ENCODE measurements around the gene FRS3.
"Not testable (repeated sequence)": the region's sequence is repeated elsewhere in the genome, so short reads cannot be mapped to it uniquely, and the experiment has no call there.

Gene FRS3

DNA sequence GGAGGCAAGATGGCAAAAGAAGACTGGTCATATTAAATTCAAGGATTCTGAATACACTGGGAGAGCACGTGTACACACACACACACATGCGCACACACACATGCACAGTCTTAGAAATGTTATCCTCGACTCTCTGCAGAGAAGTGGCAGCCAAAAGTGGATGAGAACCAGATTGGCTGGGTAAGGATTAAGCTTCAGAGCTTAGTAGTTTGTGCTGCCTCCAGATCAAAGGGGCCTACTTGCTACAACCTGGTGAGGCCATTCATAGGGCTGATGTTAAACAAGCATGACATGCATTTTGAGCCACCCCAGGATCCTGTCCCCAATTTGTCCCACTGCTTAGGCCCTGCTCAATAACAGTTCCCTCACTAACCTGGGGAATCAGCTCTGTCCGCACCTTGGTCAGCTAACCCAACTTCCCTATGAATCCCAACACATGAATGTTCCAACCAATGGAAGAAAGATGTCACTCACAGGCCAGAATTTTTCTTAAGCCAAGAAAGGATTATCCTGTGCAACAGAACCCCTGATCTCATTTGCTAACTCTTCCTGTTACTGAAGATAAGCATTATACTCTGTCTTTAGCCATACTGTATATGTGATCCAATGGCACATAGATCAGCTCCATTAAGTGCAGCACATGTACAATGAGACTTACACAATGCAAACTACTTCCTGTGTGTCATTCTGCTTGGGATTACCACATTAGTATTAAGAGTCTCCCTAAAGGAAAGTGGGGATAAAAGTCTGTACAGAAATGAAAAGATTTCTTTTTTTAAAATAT lies 38.8 kb upstream of the FRS3 start:
- CTCF ChIA-PET, result interaction anchor here (0.7 to 4.7 kb wide), 6 partner anchors 13 to 118 kb away, joined by 3 to 24 read pairs (median 4); partner anchors contain the start of gene TOMM6
- DNase-seq (ENCODE audit: extremely low spot score), result no peak
- POLR2A ChIA-PET, result no interaction called here
- TF ChIP-seq, protein P1, sequence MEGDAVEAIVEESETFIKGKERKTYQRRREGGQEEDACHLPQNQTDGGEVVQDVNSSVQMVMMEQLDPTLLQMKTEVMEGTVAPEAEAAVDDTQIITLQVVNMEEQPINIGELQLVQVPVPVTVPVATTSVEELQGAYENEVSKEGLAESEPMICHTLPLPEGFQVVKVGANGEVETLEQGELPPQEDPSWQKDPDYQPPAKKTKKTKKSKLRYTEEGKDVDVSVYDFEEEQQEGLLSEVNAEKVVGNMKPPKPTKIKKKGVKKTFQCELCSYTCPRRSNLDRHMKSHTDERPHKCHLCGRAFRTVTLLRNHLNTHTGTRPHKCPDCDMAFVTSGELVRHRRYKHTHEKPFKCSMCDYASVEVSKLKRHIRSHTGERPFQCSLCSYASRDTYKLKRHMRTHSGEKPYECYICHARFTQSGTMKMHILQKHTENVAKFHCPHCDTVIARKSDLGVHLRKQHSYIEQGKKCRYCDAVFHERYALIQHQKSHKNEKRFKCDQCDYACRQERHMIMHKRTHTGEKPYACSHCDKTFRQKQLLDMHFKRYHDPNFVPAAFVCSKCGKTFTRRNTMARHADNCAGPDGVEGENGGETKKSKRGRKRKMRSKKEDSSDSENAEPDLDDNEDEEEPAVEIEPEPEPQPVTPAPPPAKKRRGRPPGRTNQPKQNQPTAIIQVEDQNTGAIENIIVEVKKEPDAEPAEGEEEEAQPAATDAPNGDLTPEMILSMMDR (IDR thresholded peaks at IDR 0.05; ENCODE audit: control extremely low read depth, extremely low read depth, low read depth, missing control alignments), result no peak

DNA sequence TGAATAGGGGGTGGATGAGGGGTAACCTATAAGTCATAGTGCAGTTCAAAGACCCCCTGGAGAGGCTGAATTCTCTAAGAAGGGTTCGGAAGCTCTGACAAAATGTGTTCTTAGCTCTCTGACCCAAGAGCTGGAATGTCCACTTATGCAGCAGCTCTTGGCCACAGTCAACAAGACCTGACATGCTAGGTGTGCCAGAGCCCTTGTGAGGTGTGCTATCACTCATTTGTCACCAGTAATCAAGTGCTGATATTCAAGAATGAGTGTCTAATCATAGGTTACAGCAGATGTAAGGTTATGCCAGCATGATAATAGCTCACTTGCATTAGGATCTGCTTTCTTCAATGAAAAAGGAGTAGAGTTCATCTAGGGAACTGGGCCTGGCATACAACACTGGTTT lies 35.9 kb upstream of the FRS3 start:
- DNase-seq (ENCODE audit: extremely low spot score), result no peak
- ChIA-PET POLR2A (no interaction called here), CTCF (interaction anchor here (1.1 to 4.7 kb wide), 4 partner anchors 8 to 731 kb away, joined by 3 to 24 read pairs (median 4); partner anchors contain the start of gene TOMM6)
- TF ChIP-seq, protein P1 (IDR thresholded peaks at IDR 0.05; ENCODE audit: control extremely low read depth, extremely low read depth, low read depth, missing control alignments), result no peak

DNA sequence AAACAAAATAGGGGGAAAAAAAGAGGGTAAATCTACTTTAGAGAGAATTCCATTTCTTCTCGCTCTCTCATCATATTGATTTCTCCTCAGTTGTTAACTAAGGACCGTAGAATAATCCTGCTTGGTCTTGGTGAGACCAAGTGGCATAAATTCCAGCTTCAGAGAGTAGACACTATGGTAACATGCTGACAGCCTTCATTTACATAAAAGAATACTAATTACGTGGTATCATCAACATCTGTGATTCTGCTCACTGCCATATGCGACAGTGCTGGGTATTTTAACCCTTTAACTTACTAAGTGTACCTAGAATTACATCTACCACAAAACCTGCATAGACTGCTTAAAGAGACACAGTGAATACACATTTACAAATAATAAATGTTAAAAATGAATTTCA lies 34.9 kb upstream of the FRS3 start:
- ChIA-PET CTCF (interaction anchor here (1.0 to 4.7 kb wide), 3 partner anchors 9 to 28 kb away, joined by 3 to 24 read pairs (median 5); partner anchors contain the start of gene TOMM6), POLR2A (no interaction called here)
- no peak for DNase-seq (ENCODE audit: extremely low spot score)
- TF ChIP-seq, protein P1 (IDR thresholded peaks at IDR 0.05; ENCODE audit: control extremely low read depth, extremely low read depth, low read depth, missing control alignments), result no peak

DNA sequence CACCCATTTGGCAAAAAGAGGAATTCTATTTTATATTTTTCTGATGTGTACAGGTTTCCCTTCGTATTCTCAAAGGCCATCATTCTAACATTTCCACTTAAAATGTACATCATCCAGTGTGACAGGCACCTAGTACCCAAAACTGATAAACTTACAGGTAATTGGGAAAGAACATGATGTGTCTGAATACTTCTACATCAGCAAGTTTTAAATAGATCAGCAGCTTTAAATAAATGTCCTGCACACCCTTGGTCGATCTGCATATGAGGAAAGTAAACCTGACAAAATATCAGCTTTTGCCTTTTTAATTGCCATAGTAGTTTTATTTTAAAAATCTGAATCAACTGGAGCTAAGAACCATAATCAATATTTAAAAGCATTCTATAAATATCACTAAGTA lies 34.3 kb upstream of the FRS3 start:
- TF ChIP-seq, protein P1 (IDR thresholded peaks at IDR 0.05; ENCODE audit: control extremely low read depth, extremely low read depth, low read depth, missing control alignments), result no peak
- ChIA-PET POLR2A (no interaction called here), CTCF (interaction anchor here (1.0 to 1.6 kb wide), 5 partner anchors 10 to 32 kb away, joined by 3 to 5 read pairs (median 3); no protein-coding TSS in a partner anchor)
- no peak for DNase-seq (ENCODE audit: extremely low spot score)

DNA sequence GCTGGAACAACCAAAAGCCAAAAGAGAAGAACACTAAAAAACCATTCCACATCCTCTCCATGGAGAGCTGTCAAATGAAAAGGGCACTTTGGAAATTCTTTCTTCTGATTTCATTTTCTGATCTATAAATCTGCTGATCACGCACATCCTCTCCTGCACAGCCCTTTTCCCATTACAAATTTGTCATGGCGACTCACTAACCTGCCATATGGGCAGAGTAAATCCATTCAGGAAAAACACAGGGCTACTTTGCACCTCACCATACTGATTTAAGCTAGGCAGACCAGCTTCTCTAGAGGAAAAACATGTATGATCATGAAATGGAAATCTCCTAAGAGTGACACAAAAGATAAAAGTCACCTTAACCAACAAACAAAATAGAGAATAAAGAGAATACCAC lies 33.8 kb upstream of the FRS3 start:
- no peak for DNase-seq (ENCODE audit: extremely low spot score)
- POLR2A ChIA-PET, result no interaction called here
- TF ChIP-seq, protein P1 (IDR thresholded peaks at IDR 0.05; ENCODE audit: control extremely low read depth, extremely low read depth, low read depth, missing control alignments), result no peak
- CTCF ChIA-PET, result interaction anchor here (1.0 to 1.5 kb wide), 4 partner anchors 10 to 32 kb away, joined by 3 read pairs; no protein-coding TSS in a partner anchor

DNA sequence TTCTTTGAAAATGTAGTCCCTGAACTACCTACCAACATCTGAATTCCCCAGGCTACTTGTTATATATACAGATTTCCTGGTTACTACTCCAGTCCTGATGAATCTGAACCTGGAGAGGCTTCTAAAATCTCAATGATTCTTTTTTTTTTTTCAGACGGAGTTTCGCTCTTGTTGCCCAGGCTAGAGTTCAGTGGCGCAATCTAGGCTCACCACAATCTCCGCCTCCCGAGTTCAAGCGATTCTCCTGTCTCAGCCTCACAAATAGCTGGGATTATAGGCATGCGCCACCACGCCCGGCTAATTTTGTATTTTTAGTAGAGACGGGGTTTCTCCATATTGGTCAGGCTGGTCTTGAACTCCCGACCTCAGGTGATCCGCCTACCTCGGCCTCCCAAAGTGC lies 32.2 kb upstream of the FRS3 start:
- CTCF ChIA-PET; DNase-seq (ENCODE audit: extremely low spot score); POLR2A ChIA-PET: not testable (repeated sequence)

DNA sequence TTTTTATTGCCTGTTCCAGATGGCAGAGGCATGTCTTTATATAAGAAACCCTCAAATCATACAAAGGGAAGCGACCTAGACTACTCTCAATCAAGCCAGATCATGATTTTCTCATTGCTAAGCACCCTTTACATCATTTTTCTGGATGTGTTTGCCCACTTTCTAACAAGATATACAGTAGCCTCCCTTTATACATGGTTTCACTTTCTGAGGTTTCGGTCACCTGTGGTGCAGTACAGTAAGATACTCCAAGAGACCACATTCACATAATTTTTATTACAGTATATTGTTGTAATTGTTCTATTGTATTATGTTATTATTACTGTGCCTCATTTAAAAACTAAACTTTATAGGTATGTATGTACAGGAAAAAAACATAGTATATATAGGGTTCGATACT lies 31.4 kb upstream of the FRS3 start:
- DNase-seq (ENCODE audit: extremely low spot score), result no peak
- POLR2A ChIA-PET, result no interaction called here
- TF ChIP-seq, protein P1 (IDR thresholded peaks at IDR 0.05; ENCODE audit: control extremely low read depth, extremely low read depth, low read depth, missing control alignments), result no peak
- CTCF ChIA-PET, result no interaction called here

Measured in GM10248 (cell line).